Stimulated activated naive CD8-positive, alpha-beta T cell treated with anti-CD3 and anti-CD28 coated beads, Interleukin-15, Interleukin-2, amounts not matched to agents 100 ng/mL and 50 ng/mL, for 24 hours (primary cell): ENCODE data around the gene PTF1A.

Source experiments
- H3K27ac Mint-ChIP-seq: one replicate; pipeline ENCODE4 v1.8.0; 2021; ENCODE audit warnings: mild to moderate bottlenecking, mixed read lengths
- H3K27me3 Mint-ChIP-seq: one replicate; pipeline ENCODE4 v1.8.0; 2021; ENCODE audit warnings: mixed read lengths
- H3K36me3 Mint-ChIP-seq: one replicate; pipeline ENCODE4 v1.8.0; 2021; ENCODE audit warnings: low read depth, mixed read lengths
- H3K4me1 Mint-ChIP-seq: one replicate; pipeline ENCODE4 v1.8.0; 2021; ENCODE audit warnings: low read depth, mixed read lengths
- H3K4me3 Mint-ChIP-seq: one replicate; pipeline ENCODE4 v1.8.0; 2021; ENCODE audit warnings: mild to moderate bottlenecking, mixed read lengths
- H3K9me3 Mint-ChIP-seq: one replicate; pipeline ENCODE4 v1.8.0; 2021; ENCODE audit warnings: mixed read lengths

Gene PTF1A

DNA sequence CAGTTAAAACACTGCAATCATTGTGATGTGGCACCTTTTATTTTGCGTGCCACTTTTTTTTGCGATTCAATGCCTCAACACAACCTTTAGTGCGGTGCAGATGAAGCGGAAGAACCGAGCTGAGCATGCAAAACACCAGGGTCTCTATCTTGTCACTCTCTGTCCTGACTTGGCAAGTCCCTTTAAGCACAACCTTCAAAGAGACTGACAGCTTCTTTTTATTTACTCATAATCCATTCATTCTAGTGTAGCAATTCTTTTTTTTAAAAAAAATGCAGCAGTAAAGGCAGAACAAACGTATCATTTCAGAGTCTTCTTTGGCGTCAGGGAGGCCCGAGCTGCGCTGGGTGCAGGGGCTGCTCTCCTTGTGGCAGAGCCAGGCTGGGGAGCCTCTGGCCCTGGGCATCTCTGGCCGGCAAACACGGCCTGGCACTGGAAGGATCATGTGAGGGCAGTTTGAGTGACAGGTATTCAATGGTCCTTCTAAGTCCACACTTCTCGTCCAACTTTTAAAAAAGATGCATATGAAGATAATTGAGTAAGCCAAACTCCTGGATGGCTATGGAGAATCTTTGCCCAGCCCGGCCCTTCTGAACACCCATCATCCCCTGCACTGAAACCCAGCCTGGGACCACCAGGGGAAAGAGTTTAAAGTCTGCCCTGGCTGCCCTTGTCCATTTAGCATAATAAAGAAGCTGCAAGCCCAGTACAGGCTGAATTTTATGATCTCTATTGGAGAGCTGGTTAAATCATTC is 3.9 kb downstream of the PTF1A start:
- Mint-ChIP-seq H3K4me1 (peaks cover 8% of the 10 kb centered on the region), H3K27me3 (peaks cover 72% of the 10 kb centered on the region), H3K27ac (no peak overlapping the region), H3K36me3 (no peaks in the 10 kb centered on the region), H3K4me3 (no peak overlapping the region), H3K9me3 (no peaks in the 10 kb centered on the region)

DNA sequence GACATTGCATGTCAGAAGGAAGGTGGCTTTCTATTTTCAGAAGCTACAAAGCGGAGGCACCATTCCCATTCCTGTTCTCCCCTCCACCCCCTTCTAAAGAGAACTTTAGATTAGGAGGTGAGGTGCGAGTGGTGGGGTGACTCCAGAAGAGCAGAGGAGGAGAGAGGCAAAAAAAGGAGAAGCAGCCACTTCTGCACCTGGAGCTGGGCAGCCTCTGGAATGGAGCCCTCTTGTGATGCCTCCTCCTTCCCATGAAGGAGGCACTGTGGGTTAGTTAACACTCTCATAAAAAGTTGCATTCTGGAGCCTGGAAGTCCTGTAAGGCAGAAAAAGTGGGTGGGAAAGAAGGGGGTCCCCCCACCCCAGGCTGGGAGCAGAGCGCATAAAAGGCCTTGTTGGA is 4.8 kb downstream of the PTF1A start:
- Mint-ChIP-seq H3K27ac (no peak overlapping the region), H3K27me3 (peaks cover 78% of the 10 kb centered on the region), H3K4me1 (peaks cover 7% of the 10 kb centered on the region), H3K4me3 (no peak overlapping the region), H3K36me3 (no peaks in the 10 kb centered on the region), H3K9me3 (no peaks in the 10 kb centered on the region)

DNA sequence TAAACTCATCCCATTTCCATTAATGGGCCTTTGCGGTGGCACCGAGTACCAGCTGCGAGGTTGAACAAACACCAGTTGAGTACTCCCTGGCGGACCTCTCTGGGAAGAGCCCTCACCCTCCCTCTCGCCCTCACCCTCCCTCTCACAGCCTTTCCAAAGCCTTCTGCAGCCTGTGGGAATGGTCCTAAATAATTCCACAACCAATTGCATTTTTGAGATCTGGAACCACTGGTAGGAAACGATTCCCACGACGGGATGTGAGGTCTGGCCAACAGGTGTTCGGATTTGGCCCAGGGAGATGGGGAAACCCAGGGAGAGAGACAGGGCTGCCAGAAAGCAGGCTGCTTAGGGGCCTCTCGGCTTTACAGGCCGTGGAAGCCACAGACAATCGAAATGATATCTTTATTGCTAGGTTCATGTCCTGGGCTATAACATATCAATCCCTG is 5.3 kb downstream of the PTF1A start:
- Mint-ChIP-seq H3K36me3 (no peaks in the 10 kb centered on the region), H3K27me3 (peaks cover 82% of the 10 kb centered on the region), H3K4me1 (peaks cover 7% of the 10 kb centered on the region), H3K4me3 (no peak overlapping the region), H3K9me3 (no peaks in the 10 kb centered on the region), H3K27ac (no peak overlapping the region)

DNA sequence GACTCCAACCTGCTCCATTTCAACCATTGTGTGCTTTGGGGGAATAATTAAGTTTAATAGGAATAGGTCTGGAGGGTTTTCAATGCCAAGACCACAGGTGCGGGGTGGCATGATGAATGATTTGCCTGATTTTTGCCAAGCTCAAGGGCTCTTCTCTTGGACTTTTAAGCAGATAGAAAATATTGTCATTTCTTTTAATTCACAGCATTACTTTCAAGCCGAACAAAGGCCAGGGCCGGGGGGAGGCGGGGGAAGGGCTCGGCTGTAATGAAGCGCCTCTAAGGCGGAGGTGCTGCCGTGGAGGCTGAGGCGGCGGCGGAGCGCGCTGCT is 6.5 kb downstream of the PTF1A start:
- Mint-ChIP-seq H3K36me3 (no peaks in the 10 kb centered on the region), H3K4me3 (no peak overlapping the region), H3K27ac (no peak overlapping the region), H3K27me3 (peaks cover 86% of the 10 kb centered on the region), H3K4me1 (peaks cover 6% of the 10 kb centered on the region), H3K9me3 (no peaks in the 10 kb centered on the region)

DNA sequence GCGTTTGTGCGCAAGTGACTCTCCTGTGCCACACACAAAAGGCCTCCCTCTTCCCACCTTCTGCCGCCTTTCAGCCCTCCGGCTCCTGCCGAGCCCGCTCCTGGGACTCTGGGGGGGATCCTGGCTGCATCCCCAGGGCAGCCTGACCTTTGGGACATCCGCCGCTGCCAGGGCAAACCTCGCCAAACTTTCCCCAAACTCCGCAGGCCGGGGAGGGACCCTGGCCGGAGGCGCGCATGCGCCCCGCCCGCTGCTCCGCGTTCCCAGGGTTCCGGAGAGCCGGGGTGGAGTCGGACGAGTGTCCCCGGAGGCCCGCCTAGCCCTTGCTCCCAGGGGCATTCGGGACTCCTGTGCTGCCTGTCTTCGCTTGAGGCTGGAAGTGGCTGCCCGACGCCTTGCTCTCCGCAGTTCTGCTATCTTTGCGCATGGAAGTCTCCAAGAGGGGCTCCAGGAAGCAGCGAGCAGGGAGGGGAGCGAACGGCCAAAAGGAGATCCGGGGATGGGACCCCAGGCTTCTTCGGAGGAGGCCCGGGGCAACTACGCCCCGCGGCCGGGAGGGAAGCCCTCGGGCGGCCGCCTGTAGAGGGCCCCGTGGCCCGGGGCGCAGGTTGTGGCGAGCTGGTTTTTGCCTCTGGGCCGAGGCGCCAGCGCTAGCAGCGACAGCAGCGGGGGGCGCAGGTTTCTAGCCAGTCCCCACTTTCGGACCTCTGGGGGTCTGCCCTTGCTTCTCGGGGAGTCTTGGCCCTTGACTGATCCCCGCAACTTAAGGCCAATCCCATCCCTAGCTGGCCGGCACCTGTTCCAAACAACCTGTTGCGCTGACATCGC is 7.0 kb downstream of the PTF1A start:
- Mint-ChIP-seq H3K4me1 (peaks cover 4% of the 10 kb centered on the region), H3K27ac (no peak overlapping the region), H3K9me3 (no peaks in the 10 kb centered on the region), H3K36me3 (no peaks in the 10 kb centered on the region), H3K27me3 (peaks cover 86% of the 10 kb centered on the region), H3K4me3 (no peak overlapping the region)

DNA sequence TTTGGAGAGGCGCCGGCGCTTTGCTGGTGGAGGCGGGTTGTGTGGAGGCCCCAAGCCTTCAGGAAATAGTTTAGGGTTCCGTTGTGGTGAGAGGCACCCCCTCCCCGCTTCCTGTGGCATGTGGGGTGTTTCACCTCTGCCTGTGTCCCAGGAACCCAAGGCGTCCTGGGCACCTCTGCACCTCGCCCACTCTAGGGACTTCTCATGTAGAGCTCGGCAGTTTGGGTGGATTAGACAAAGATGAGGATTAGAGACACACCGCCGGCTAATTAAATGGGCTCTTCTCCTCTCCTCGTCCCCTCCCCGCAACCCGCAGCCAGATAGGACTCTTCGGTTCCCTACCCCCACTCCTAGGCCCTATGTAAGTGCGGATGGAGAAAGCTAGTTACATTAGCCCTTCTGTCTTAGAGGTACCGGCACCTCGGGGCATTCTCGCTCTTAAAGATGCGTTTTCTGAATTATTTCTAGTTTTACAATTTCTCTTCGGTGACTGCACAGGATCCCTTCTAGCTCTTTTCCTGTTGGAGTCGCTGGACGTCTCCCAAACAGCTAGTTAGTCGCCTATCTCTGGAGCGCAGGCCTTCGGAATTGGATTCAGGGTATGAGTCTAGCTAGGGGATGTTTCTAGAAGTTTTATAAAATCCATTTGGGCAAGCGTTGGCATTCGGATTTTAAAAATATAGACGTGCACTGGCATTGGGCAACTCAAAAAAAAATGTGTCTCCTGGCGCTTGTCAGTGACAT is 7.8 kb downstream of the PTF1A start:
- no peaks in the 10 kb centered on the region for H3K9me3 Mint-ChIP-seq
- no peak overlapping the region for H3K4me3 Mint-ChIP-seq
- H3K27me3 Mint-ChIP-seq = peaks cover 86% of the 10 kb centered on the region
- no peak overlapping the region for H3K27ac Mint-ChIP-seq
- H3K36me3 Mint-ChIP-seq = no peaks in the 10 kb centered on the region
- peaks cover 4% of the 10 kb centered on the region for H3K4me1 Mint-ChIP-seq

DNA sequence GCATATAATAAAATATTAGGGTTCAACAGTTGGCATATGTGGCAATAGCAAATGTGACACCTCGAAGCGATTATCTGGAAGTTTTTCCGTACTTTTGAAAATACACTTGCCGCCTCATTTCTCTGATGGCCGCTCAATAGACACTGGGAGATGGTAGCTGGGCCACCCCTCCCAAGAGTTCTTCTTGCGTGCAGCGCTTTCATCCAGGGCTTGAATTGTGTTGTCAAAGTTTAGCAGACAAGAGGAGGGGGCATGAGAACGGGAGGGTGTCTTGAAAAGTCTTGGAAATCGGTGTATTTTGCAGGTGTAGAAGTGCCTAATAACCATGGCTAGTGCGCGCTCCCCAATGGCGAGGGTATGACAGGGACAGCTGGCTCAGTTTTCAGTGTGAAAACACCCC is 8.5 kb downstream of the PTF1A start:
- Mint-ChIP-seq H3K9me3 (no peaks in the 10 kb centered on the region), H3K4me1 (peaks cover 4% of the 10 kb centered on the region), H3K27me3 (peaks cover 87% of the 10 kb centered on the region), H3K27ac (no peak overlapping the region), H3K36me3 (no peaks in the 10 kb centered on the region), H3K4me3 (no peak overlapping the region)

DNA sequence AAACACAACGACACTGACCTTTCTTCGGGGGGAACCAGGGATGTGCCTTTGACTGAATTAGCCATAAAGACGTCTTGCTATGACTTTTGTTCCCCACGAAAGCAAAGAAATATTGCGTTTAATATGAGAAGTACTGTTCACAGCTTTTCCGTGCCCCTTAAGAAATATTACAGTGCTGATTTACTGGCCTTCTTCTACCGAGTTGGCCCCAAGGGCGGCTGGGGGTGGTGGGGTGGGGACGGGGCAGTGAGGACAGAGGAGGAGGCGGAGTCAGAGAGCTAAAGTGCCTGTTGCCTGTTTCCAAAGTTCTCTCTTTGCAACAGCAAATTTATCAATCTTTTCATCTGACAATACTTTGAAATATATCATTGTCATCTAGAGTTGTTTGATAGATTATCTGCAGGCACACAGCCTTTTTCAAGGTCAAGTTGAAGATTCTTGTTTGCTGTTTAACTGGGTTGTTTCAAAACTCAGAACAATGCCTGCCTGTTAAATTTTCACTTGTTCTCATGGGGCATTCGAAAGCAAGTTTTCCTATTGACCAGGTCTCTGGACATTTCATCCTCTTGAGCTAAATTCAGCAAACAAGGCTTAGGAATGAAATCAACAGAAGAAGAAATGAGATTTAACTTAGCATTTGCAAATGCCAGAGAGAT is 9.0 kb downstream of the PTF1A start:
- Mint-ChIP-seq H3K4me1 (peaks cover 4% of the 10 kb centered on the region), H3K9me3 (no peaks in the 10 kb centered on the region), H3K27ac (no peak overlapping the region), H3K36me3 (no peaks in the 10 kb centered on the region), H3K27me3 (peaks cover 85% of the 10 kb centered on the region), H3K4me3 (no peak overlapping the region)

DNA sequence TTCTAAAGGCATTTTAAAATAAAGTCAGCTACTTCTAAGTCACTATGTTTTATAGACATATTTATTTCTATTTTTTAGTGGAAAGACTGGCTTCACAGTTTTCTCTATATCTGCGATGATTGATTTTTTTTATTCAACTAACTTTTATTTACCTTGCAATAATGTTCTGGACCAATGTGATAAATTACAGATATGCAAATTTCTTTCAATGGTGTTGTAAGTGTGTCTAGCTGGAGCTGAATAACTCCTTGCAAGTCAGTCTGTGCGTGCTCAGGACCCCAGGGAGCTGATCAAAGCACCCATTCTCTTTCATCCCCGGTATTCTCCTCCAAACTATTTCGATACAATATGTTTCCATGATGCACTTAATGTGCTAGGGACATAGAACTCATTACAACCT is 9.7 kb downstream of the PTF1A start:
- Mint-ChIP-seq H3K9me3 (no peaks in the 10 kb centered on the region), H3K4me1 (peaks cover 4% of the 10 kb centered on the region)

DNA sequence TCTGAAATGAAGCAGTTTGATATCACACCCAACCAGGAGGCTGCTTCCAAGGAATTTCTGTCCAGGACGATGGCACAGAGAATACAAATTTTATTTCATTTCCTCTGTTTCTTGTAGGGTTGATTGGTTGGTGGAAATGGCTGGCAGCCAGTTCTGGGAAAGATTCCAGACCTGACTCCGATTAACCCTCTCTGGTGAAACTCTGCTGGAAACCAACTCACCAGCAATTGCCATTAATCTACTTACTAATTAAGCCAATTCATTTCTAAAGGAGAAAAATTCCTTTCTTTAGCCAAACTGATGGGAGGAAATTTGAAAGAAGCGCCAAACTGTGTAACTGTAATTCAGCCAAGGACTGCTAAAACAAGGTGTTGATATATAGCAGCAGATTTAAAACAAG is 10.7 kb downstream of the PTF1A start:
- H3K4me1 Mint-ChIP-seq = peaks cover 4% of the 10 kb centered on the region
- peaks cover 76% of the 10 kb centered on the region for H3K27me3 Mint-ChIP-seq
- no peaks in the 10 kb centered on the region for H3K36me3 Mint-ChIP-seq
- H3K9me3 Mint-ChIP-seq = no peaks in the 10 kb centered on the region
- H3K4me3 Mint-ChIP-seq = no peak overlapping the region
- H3K27ac Mint-ChIP-seq = no peak overlapping the region

More for the DNA sequence above, 9.7 kb downstream of the PTF1A start:
- Mint-ChIP-seq H3K4me3 (no peak overlapping the region), H3K27ac (no peak overlapping the region), H3K27me3 (peaks cover 78% of the 10 kb centered on the region), H3K36me3 (no peaks in the 10 kb centered on the region)

DNA sequence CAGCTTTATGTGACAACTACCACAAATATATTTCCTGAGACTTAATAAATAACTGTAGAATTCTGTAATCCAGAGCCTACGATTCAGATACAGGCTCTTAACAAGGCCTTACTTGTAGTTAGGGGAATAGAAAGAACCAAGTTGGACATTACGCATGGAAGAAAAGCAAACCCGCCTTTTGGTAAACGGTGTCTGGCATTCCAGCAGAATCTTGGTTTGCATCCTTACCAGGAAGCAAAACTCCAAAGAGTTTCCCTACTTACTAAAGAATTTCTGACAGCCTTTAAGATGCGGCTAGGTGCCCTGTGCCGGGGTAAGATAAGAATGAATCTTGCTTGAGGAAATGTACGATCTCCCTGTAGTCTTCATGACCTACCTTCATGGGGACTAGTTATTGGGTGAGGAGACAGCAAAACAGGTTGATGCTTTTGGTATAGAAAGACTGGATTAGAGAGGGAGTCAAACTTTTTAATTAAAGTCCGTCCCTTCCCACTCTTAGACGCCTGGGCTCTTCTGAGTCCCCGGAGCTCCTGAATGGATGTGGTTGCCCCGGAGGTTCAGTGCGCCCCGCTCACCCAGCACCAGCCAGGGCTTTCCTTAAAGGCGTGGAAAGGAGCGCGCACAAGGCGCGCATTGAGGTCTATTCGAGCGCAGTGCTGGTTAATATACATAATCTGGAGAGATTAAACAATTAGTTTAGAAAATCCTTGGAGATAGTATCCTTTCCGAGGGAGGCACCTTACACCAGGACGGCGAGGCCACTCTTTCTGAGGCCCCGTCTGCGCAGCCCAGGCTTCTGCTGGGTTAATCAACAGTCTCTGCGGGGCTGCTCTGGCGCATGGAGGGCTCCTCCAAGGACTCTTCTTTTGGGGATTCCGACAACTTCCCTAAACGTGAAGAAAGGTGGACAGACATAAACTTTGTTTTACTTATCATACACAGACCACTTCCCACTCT is 11.5 kb downstream of the PTF1A start:
- H3K27me3 Mint-ChIP-seq = peaks cover 70% of the 10 kb centered on the region
- H3K4me1 Mint-ChIP-seq = no peaks in the 10 kb centered on the region
- no peaks in the 10 kb centered on the region for H3K36me3 Mint-ChIP-seq

DNA sequence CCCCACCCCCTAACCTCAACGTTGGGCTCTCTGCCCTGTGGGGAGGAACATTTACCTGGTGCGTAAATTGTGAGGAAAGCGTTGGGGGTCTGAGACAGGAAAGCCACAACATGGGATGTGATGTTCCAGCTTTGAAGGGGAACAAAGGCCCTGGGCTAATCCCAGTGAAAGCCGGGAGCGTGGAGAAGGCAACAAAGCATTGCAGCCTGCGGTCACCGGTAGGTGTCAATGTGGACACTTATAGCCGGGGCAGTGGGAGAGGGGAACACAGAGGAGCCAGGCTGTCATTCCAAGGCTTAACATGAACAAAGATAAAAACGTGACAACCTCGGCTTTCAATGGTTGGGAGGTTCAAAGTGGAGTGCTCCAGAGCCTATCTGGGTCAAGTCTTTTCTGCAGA is 12.7 kb downstream of the PTF1A start:
- H3K27me3 Mint-ChIP-seq = peaks cover 75% of the 10 kb centered on the region
- H3K27ac Mint-ChIP-seq = no peak overlapping the region

More for the DNA sequence above, 11.5 kb downstream of the PTF1A start:
- H3K4me3 Mint-ChIP-seq = no peak overlapping the region
- no peaks in the 10 kb centered on the region for H3K9me3 Mint-ChIP-seq
- no peak overlapping the region for H3K27ac Mint-ChIP-seq

DNA sequence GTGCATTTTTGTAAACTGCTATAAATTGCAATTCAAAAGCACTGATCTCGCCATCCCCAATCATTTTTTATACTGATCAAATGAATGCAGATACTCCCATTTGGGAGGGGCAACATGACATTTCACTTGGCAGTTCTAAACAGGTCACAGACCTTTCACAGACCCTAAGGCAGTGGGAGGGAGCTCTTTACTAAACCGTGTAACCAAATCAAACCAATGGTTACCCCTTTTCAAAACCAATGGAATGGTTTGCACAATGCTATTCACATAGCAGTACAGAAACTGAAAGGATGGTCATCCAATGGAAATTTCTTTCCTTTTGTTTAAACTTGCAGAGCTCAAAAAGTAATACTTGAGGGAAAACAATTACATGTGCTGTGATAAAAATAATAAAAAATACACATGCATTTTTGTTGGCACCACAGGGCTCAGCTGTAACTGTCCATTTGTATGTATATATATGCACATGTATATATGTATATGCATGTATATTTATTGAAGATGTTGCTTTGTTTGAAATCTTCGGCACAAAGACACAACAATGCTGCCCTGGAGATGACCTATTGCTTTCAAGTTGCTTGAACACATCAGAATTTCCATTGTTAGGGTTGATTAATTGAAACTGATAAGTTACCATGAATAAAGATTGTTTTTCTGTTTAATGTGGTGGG is 14.0 kb downstream of the PTF1A start:
- Mint-ChIP-seq H3K36me3 (no peaks in the 10 kb centered on the region), H3K4me1 (no peaks in the 10 kb centered on the region), H3K9me3 (no peaks in the 10 kb centered on the region), H3K27me3 (peaks cover 70% of the 10 kb centered on the region), H3K27ac (no peak overlapping the region), H3K4me3 (no peak overlapping the region)

More for the DNA sequence above, 12.7 kb downstream of the PTF1A start:
- H3K36me3 Mint-ChIP-seq = no peaks in the 10 kb centered on the region
- H3K4me1 Mint-ChIP-seq = no peaks in the 10 kb centered on the region
- no peaks in the 10 kb centered on the region for H3K9me3 Mint-ChIP-seq
- H3K4me3 Mint-ChIP-seq = no peak overlapping the region
